ENCODE results near the gene SLC17A2.
A peak's percentile ranks its signal among the peaks of the same experiment; 100 is the strongest.

SLC17A2 gene

DNA sequence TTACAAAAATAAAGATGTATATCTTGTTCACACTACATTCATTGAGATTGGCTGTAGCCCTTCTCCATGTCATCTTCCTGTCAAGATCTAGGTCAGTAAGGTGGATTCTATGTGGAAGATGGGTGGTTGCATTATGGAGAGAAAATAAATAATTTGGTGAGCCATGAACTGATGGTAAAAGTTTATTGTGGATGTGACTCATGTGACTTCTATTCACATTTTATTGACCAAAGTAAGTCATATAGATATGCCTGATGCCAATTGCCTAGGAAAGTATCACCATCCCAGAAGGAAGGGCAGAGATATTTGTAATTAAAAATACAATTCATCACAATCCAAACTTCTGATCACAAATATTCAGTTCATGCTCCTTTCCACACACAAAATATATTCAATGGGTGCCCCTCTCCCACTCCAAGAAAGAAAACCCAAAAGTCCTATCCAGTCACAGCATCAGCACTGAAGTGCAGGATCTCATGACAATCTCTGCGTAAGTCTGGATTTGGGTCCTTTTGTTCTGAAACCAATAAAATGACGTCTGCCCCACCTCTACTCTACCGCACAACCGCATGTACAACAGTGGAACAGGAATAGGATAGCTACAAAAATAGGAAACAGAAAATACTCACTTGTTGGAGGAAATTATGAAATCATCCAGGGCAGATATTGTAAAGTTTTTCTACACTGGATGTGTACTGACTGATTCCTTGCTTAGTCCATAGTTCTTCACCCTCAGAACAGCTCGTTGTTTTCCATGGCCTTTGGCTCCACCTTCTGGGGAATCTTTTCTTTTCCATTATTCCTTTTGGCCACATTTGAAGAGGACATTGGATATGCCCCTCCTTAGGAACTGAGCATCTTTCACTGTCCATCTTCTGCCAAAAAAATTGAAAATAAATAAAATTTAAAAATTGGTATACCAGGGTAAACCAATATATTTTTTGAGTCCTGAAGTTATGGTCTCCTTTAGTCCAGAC, 40.3 kb downstream of the SLC17A2 start:
- Histone ChIP-seq H3K9me3 (no peaks in the 10 kb centered on the region), H3K4me3 (ENCODE audit: low read depth, low read length) (no peak overlapping the region), H3K36me3 (no peaks in the 10 kb centered on the region), H3K4me1 (no peaks in the 10 kb centered on the region), H3K27me3 (no peaks in the 10 kb centered on the region)
- TF ChIP-seq, protein P1, sequence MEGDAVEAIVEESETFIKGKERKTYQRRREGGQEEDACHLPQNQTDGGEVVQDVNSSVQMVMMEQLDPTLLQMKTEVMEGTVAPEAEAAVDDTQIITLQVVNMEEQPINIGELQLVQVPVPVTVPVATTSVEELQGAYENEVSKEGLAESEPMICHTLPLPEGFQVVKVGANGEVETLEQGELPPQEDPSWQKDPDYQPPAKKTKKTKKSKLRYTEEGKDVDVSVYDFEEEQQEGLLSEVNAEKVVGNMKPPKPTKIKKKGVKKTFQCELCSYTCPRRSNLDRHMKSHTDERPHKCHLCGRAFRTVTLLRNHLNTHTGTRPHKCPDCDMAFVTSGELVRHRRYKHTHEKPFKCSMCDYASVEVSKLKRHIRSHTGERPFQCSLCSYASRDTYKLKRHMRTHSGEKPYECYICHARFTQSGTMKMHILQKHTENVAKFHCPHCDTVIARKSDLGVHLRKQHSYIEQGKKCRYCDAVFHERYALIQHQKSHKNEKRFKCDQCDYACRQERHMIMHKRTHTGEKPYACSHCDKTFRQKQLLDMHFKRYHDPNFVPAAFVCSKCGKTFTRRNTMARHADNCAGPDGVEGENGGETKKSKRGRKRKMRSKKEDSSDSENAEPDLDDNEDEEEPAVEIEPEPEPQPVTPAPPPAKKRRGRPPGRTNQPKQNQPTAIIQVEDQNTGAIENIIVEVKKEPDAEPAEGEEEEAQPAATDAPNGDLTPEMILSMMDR (IDR thresholded peaks at IDR 0.05; ENCODE audit: low read depth, low read length) = peak; percentile 73
- peak; percentile 44 for DNase-seq

DNA sequence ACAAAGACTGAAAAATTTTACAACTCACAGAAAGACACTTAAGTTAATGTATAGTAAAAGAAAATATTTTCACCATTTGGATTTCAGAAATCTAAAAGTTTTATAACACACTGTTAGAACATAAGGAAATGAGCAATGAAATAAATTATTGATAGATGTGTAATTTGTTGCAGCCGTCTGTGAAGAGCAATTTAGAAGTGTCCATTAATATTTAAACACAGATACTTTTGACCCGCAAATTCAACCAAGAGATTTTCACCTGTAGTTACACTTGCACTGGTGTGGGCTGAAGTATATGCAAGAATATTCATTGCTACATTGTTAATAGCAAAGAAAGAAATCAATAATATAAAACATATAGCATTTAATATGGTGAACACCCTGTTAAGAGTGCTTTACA, 41.9 kb downstream of the SLC17A2 start:
- no peaks in the 10 kb centered on the region for H3K27me3 ChIP-seq
- DNase-seq = no peak
- no peak overlapping the region for H3K4me3 ChIP-seq (ENCODE audit: low read depth, low read length)
- H3K4me1 ChIP-seq = no peaks in the 10 kb centered on the region
- TF ChIP-seq, protein P1 (IDR thresholded peaks at IDR 0.05; ENCODE audit: low read depth, low read length) = no peak
- H3K9me3 ChIP-seq = no peaks in the 10 kb centered on the region
- no peaks in the 10 kb centered on the region for H3K36me3 ChIP-seq

DNA sequence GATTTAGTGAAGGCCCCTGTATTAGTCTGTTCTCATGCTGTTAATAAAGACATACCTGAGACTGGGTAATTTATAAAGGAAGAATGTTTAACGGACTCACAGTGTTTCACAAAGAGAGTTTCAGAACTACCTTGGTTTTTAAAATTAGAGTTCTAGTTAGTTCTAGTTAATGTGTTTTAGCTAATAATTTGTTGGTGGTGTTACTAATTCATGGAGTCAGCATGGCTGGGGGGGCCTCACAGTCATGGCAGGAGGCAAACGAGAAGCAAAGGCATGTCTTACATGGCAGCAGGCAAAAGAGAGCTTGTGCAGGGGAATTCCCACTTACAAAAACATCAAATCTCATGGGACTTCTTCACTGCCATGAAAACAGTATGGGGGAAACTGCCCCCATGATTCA, 44.4 kb downstream of the SLC17A2 start:
- no peaks in the 10 kb centered on the region for H3K36me3 ChIP-seq
- H3K4me1 ChIP-seq = no peaks in the 10 kb centered on the region
- H3K4me3 ChIP-seq (ENCODE audit: low read depth, low read length) = no peak overlapping the region
- TF ChIP-seq, protein P1 (IDR thresholded peaks at IDR 0.05; ENCODE audit: low read depth, low read length) = no peak
- H3K27me3 ChIP-seq = no peaks in the 10 kb centered on the region
- no peak for DNase-seq
- H3K9me3 ChIP-seq = no peaks in the 10 kb centered on the region

DNA sequence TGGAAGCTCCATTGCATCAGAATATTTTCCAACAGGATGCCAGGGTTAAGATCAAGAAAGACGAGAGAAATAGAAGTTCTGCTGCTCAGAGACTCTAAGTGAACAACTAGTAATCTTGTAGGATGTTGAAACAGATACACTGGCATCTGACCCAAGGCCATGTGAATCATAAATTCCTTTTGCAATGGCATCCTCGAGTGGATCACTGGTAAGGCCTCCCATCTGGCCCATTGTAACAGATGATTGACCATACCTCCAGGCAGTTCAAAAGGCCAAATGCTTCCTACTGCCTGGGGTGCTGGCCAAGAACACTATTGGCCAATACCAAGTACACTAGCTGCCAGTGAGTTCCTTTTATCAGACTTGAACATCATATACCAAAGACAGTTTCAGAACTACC, 46.5 kb downstream of the SLC17A2 start:
- H3K9me3 ChIP-seq = no peaks in the 10 kb centered on the region
- DNase-seq = no peak
- H3K27me3 ChIP-seq = no peaks in the 10 kb centered on the region
- no peak overlapping the region for H3K4me3 ChIP-seq (ENCODE audit: low read depth, low read length)
- no peaks in the 10 kb centered on the region for H3K36me3 ChIP-seq
- H3K4me1 ChIP-seq = no peaks in the 10 kb centered on the region
- TF ChIP-seq, protein P1 (IDR thresholded peaks at IDR 0.05; ENCODE audit: low read depth, low read length) = no peak

DNA sequence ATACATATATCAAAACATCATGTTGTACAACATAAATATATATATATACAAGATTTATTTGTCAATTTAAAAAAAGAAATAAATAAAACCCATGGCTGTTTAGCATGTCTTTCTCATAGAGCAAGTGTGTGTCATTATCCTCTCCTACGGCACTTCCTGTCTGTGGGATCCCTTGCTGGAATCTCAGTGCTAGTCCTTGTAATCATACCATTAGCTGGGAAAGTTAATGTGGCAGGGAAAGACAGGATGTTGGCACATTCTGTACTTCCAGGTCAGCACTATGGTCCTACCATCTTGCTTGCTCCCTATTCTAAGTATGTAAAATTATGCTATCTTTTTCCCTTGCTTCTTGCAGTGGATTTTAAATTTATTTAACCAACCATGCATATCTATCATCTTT, 47.0 kb downstream of the SLC17A2 start:
- no peaks in the 10 kb centered on the region for H3K4me1 ChIP-seq
- H3K27me3 ChIP-seq = no peaks in the 10 kb centered on the region
- TF ChIP-seq, protein P1 (IDR thresholded peaks at IDR 0.05; ENCODE audit: low read depth, low read length) = no peak
- no peaks in the 10 kb centered on the region for H3K36me3 ChIP-seq
- DNase-seq = no peak
- no peak overlapping the region for H3K4me3 ChIP-seq (ENCODE audit: low read depth, low read length)
- H3K9me3 ChIP-seq = no peaks in the 10 kb centered on the region

DNA sequence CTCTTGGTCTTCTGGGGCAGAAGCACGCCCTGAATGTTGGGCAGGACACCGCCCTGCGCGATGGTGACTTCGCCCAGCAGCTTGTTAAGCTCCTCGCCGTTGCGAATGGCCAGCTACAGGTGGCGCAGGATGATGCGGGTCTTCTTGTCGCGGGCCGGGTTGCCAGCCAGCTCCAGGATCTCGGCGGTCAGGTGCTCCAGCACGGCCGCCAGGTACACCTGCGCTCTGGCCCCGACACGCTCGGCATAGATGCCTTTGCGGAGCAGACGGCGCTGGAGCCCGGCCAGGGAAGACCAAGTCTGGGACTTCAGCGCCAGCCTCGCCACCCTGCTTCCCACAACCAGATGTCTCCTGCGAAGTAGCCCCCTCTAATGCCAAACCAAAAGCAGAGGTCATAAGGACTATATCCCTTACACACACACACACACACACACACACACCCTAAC, 48.4 kb downstream of the SLC17A2 start:
- H3K27me3 ChIP-seq = no peaks in the 10 kb centered on the region
- DNase-seq = peak; percentile 4
- TF ChIP-seq, protein P1 (IDR thresholded peaks at IDR 0.05; ENCODE audit: low read depth, low read length) = no peak
- H3K4me3 ChIP-seq (ENCODE audit: low read depth, low read length) = no peak overlapping the region
- H3K36me3 ChIP-seq = no peaks in the 10 kb centered on the region
- no peaks in the 10 kb centered on the region for H3K4me1 ChIP-seq
- H3K9me3 ChIP-seq = no peaks in the 10 kb centered on the region
